T-helper 17 cell (primary cell): ENCODE data around the gene GALNT4. TPM values are rescaled to one million over a fixed set of nuclear protein-coding genes. Genes with fewer than 3 reads are reported as not detected.

Experiments used
- ATAC-seq: fragments of 150-1000 bp; cut with Tn5 transposase; 2 replicates; pipeline ENCODE4 v1.10.0; 2021; ENCODE audit warnings: mild to moderate bottlenecking, moderate library complexity
- DNase-seq, 3 donors: peaks; one replicate each; pipeline versions ENCODE4 v3.0.0 to v3.0.0-alpha.2; 2020 to 2021
- H3K9me3 ChIP-seq: one replicate; pipeline ENCODE4 v1.7.0; 2013; ENCODE audit warnings: low read length, mild to moderate bottlenecking; ENCODE audit not compliant: control insufficient read depth, poor library complexity, severe bottlenecking
- H3K27ac Mint-ChIP-seq: one replicate; pipeline ENCODE4 v1.8.0; 2022; ENCODE audit warnings: mild to moderate bottlenecking, moderate library complexity, mixed read lengths
- H3K27me3 Mint-ChIP-seq: one replicate; pipeline ENCODE4 v1.8.0; 2022; ENCODE audit warnings: mixed read lengths
- H3K36me3 Mint-ChIP-seq: one replicate; pipeline ENCODE4 v1.8.0; 2022; ENCODE audit warnings: low read depth, mixed read lengths
- H3K4me1 Mint-ChIP-seq: one replicate; pipeline ENCODE4 v1.8.0; 2022; ENCODE audit warnings: mild to moderate bottlenecking, mixed read lengths
- H3K4me3 Mint-ChIP-seq: one replicate; pipeline ENCODE4 v1.8.0; 2022; ENCODE audit warnings: mild to moderate bottlenecking, moderate library complexity, mixed read lengths
- total RNA-seq, 4 donors: library from RNA in 2 of 4; stranded (reverse) in 2 of 4; gene quantifications; one replicate each; pipeline ENCODE4 v1.2.3 and lab custom pipeline; 2022 to 2026

GALNT4 gene
- total RNA-seq, 2 donors from 2014 or later, result 9.0 to 13.2 TPM

GRCh38 chr12:89544681-89545184, 20.1 kb upstream of the GALNT4 start:
- DNase-seq, result no peak
- ATAC-seq, result no peak
- no peaks in the 10 kb centered on the region for H3K9me3 ChIP-seq
- Mint-ChIP-seq H3K27ac (no peak overlapping the region), H3K36me3 (peaks cover 2% of the 10 kb centered on the region), H3K27me3 (no peaks in the 10 kb centered on the region), H3K4me3 (no peak overlapping the region), H3K4me1 (peaks cover 16% of the 10 kb centered on the region)

DNA sequence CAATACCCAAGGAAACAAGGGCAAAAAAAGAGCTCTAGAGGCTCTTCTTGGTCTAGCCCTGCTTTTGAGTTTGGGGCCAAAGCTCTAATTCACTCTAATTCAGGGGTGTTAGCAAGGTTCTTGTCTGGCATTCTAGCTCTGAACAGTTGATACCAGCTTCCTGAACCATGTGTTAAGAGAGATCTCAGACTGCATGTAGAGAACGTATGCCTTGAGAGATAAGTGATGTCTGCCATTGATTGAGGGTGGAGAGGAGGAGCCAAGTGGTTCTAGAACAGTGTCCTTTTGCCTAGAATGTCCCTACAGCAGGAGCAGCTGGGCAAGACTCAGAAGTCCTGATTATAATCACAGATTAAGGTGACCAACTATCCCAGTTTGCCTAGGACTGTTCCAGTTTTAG, 19.4 kb upstream of the GALNT4 start:
- Mint-ChIP-seq H3K27me3 (no peaks in the 10 kb centered on the region), H3K4me1 (peaks cover 16% of the 10 kb centered on the region), H3K27ac (no peak overlapping the region), H3K4me3 (no peak overlapping the region), H3K36me3 (peaks cover 2% of the 10 kb centered on the region)
- no peak for ATAC-seq
- H3K9me3 ChIP-seq, result no peaks in the 10 kb centered on the region
- DNase-seq, result no peak

DNA sequence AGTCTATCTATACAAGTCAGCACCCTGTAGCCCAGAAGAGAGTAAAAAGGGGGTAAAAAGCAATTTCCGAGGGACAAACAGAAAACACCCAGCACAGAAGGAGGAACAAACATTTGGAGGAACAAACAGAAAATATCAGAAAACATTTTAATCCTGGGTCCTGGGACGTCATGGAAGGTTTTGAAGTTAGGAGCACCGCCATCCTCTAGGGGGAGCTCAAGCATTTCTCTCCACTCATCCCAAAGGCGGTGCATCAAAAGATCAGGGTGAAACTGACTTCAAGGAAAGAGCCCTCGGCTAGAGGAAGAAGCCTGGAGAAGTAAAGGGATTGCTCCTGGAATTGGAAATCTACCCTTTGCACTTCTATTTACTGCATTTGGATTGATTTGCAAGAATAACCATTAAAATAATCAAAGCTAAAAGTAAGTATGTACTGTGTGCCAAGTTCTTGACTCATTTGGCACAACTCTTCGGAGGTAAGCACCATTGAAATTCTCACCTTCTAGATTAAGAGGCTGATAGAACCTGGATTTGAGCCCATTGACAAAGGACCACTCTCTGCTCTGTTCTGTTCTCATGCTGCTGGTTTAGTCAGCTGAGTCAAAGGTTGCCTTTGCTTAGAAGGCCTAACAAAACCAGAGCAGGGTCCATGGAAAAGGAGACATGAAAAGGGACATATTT, 18.5 kb upstream of the GALNT4 start:
- ATAC-seq, result peak; percentile 90
- H3K4me3 Mint-ChIP-seq, result peak overlapping the region; percentile 31
- H3K36me3 Mint-ChIP-seq, result peaks cover 2% of the 10 kb centered on the region
- no peaks in the 10 kb centered on the region for H3K9me3 ChIP-seq
- peak overlapping the region; percentile 79 for H3K27ac Mint-ChIP-seq
- peaks cover 16% of the 10 kb centered on the region for H3K4me1 Mint-ChIP-seq
- H3K27me3 Mint-ChIP-seq, result no peaks in the 10 kb centered on the region
- DNase-seq, result peak; percentile 20 to 49 (median 32)

- DNase-seq, result no peak
- H3K27ac Mint-ChIP-seq, result peak overlapping the region; percentile 79
Observed at GRCh38 chr12:89542236-89542635, 17.6 kb upstream of the GALNT4 start.

DNA sequence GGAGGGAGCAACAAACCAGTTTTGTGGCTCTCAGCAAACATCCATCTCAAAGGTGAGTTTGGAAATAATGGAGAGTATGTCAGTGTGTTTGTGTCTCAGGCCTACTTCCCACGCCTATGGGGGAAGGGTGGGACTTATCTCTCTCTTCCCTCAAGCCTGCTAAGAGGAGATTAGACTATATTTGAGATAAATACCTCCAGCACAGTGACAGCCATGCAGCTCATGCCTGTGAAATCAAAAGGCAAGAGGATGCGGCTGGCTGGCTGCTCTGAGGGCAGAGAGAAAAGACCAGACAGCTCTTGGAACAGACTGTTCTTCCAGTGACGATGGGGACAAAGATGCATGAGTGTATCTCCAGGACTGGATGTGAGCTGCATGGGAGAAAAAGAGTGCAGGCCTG, 16.0 kb upstream of the GALNT4 start:
- H3K27ac Mint-ChIP-seq, result no peak overlapping the region
- DNase-seq (no peak), ATAC-seq (no peak)
- H3K36me3 Mint-ChIP-seq, result peaks cover 2% of the 10 kb centered on the region
- no peaks in the 10 kb centered on the region for H3K9me3 ChIP-seq
- peaks cover 16% of the 10 kb centered on the region for H3K4me1 Mint-ChIP-seq
- H3K4me3 Mint-ChIP-seq, result no peak overlapping the region
- H3K27me3 Mint-ChIP-seq, result no peaks in the 10 kb centered on the region

More at GRCh38 chr12:89542236-89542635, 17.6 kb upstream of the GALNT4 start:
- no peaks in the 10 kb centered on the region for H3K27me3 Mint-ChIP-seq
- peaks cover 16% of the 10 kb centered on the region for H3K4me1 Mint-ChIP-seq
- peaks cover 2% of the 10 kb centered on the region for H3K36me3 Mint-ChIP-seq
- no peak overlapping the region for H3K4me3 Mint-ChIP-seq
- peak; percentile 14 for ATAC-seq
- no peaks in the 10 kb centered on the region for H3K9me3 ChIP-seq

- no peak for ATAC-seq
- H3K36me3 Mint-ChIP-seq, result peaks cover 2% of the 10 kb centered on the region
- H3K4me3 Mint-ChIP-seq, result no peak overlapping the region
- no peak for DNase-seq
- no peaks in the 10 kb centered on the region for H3K9me3 ChIP-seq
- H3K27ac Mint-ChIP-seq, result no peak overlapping the region
- H3K4me1 Mint-ChIP-seq, result peaks cover 14% of the 10 kb centered on the region
- H3K27me3 Mint-ChIP-seq, result no peaks in the 10 kb centered on the region
Observed at GRCh38 chr12:89539426-89540223, 15.0 kb upstream of the GALNT4 start.

DNA sequence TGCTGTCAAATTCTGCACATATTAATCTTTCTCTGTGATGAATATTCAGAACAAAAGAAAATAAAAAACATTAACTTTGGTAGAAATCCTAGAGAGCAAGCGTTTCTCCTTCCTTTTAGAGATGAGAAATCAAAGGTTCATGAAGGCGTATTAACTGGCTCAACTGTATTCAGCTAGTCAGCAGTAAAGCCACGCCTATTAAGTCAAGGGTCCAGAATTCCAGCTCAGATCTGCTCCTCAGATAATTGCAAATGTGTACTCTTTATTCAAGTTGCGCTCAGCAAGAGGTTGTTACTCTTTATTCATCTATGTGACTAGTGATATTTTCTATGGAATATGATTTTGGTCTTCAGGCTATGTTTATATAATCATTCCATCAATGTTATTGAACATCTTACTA, 14.3 kb upstream of the GALNT4 start:
- H3K27me3 Mint-ChIP-seq, result no peaks in the 10 kb centered on the region
- peaks cover 4% of the 10 kb centered on the region for H3K36me3 Mint-ChIP-seq

DNA sequence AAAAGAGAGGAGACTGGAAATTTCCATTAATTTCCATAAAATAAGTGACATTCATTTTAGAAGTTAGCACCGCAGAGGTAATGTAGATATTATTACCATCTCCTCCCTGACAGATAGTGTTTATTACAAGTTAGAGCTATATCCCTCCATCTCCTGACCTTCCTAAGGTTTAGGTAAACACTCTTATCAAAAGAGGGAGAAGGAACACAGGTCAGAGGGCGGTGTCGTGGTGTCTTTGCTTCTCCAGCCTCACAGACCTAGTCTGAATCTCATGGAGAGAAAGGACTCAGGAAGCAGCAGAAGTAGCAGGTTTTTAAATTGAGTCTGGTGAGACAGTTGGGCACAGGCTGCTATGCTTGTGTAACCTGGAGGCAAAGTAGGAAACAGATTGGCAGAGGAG, 12.8 kb upstream of the GALNT4 start:
- H3K9me3 ChIP-seq, result no peaks in the 10 kb centered on the region
- Mint-ChIP-seq H3K27me3 (no peaks in the 10 kb centered on the region), H3K36me3 (peaks cover 4% of the 10 kb centered on the region), H3K4me1 (peaks cover 11% of the 10 kb centered on the region), H3K4me3 (no peak overlapping the region), H3K27ac (no peak overlapping the region)
- DNase-seq (no peak), ATAC-seq (no peak)

More for the DNA sequence above, 14.3 kb upstream of the GALNT4 start:
- no peak overlapping the region for H3K27ac Mint-ChIP-seq
- H3K4me3 Mint-ChIP-seq, result no peak overlapping the region
- no peaks in the 10 kb centered on the region for H3K9me3 ChIP-seq
- ATAC-seq (no peak), DNase-seq (no peak)
- peaks cover 17% of the 10 kb centered on the region for H3K4me1 Mint-ChIP-seq

- no peaks in the 10 kb centered on the region for H3K27me3 Mint-ChIP-seq
- H3K9me3 ChIP-seq, result no peaks in the 10 kb centered on the region
- peak overlapping the region; percentile 34 for H3K27ac Mint-ChIP-seq
- H3K4me1 Mint-ChIP-seq, result peaks cover 22% of the 10 kb centered on the region
- H3K4me3 Mint-ChIP-seq, result no peak overlapping the region
- peaks cover 3% of the 10 kb centered on the region for H3K36me3 Mint-ChIP-seq
- peak; percentile 33 for ATAC-seq
- no peak for DNase-seq
Observed at GRCh38 chr12:89529738-89530137, 5.1 kb upstream of the GALNT4 start.

DNA sequence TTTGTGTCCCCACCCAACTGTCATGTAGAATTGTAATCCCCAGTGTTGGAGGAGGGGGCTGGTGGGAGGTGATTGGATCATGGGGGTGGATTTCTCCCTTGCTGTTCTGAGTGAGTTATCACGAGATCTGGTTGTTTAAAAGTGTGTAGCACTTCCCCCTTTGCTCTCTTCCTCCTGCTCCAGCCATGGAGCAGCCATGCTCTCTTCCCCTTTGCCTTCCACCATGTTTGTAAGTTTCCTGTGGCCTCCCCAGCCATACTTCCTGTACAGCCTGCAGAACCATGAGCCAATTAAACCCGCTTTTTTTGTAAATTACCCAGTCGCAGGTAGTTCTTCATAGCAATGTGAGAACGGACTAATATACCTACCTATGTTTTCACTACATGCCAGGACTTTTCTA, 3.8 kb upstream of the GALNT4 start:
- no peaks in the 10 kb centered on the region for H3K36me3 Mint-ChIP-seq
- DNase-seq (no peak), ATAC-seq (no peak)
- no peaks in the 10 kb centered on the region for H3K9me3 ChIP-seq
- H3K27ac Mint-ChIP-seq, result no peak overlapping the region
- H3K4me3 Mint-ChIP-seq, result no peak overlapping the region
- H3K4me1 Mint-ChIP-seq, result peaks cover 28% of the 10 kb centered on the region
- H3K27me3 Mint-ChIP-seq, result no peaks in the 10 kb centered on the region

GRCh38 chr12:89525824-89526770, 1.5 kb upstream of the GALNT4 start, which contains the start of gene POC1B:
TSS of gene POC1B (minus strand) at chr12:89526047. CDS start at chr12:89525895, 152 bp downstream.
- Mint-ChIP-seq H3K27me3 (no peaks in the 10 kb centered on the region), H3K4me1 (peaks cover 42% of the 10 kb centered on the region), H3K4me3 (peak within 1 kb of the TSS; percentile 95), H3K27ac (peak within 1 kb of the TSS; percentile 88), H3K36me3 (peaks cover 2% of the 10 kb centered on the region)
- DNase-seq, result peak; percentile 35 to 41 (median 35)
- H3K9me3 ChIP-seq, result no peaks in the 10 kb centered on the region
- peak; percentile 51 for ATAC-seq

- ATAC-seq, result peak; percentile 33
- peaks cover 42% of the 10 kb centered on the region for H3K4me1 Mint-ChIP-seq
Observed at GRCh38 chr12:89525305-89525823, 768 bp upstream of the GALNT4 start.

More at GRCh38 chr12:89525305-89525823, 768 bp upstream of the GALNT4 start:
- Mint-ChIP-seq H3K27ac (peak overlapping the region; percentile 88), H3K4me3 (peak overlapping the region; percentile 95), H3K36me3 (peaks cover 2% of the 10 kb centered on the region), H3K27me3 (no peaks in the 10 kb centered on the region)
- peak; percentile 18 to 31 (median 29) for DNase-seq
- no peaks in the 10 kb centered on the region for H3K9me3 ChIP-seq
